Type B pancreatic cell (in vitro differentiated cells): ENCODE data around the gene MSGN1. TPM values are rescaled to one million over a fixed set of nuclear protein-coding genes. Genes with fewer than 3 reads are reported as not detected.

Experiments used
- DNase-seq: peaks from one replicate; pipeline ENCODE4 v3.0.0; 2021; ENCODE audit warnings: mixed read lengths; ENCODE audit not compliant: unreplicated experiment; ENCODE audit errors: extremely low spot score
- H3K27ac Mint-ChIP-seq: 2 replicates; pipeline ENCODE4 v1.8.0; 2021; ENCODE audit warnings: mild to moderate bottlenecking, mixed read lengths
- H3K27me3 Mint-ChIP-seq: 2 replicates; pipeline ENCODE4 v1.8.0; 2021; ENCODE audit warnings: mixed read lengths
- H3K36me3 Mint-ChIP-seq: 2 replicates; pipeline ENCODE4 v1.8.0; 2021; ENCODE audit warnings: mixed read lengths
- H3K4me1 Mint-ChIP-seq: one replicate; pipeline ENCODE4 v1.8.0; 2021; ENCODE audit warnings: mixed read lengths; ENCODE audit not compliant: unreplicated experiment
- H3K4me3 Mint-ChIP-seq: 2 replicates; pipeline ENCODE4 v1.8.0; 2021; ENCODE audit warnings: mild to moderate bottlenecking, mixed read lengths
- H3K9me3 Mint-ChIP-seq: 2 replicates; pipeline ENCODE4 v1.8.0; 2021; ENCODE audit warnings: mixed read lengths
- CTCF ChIP-seq: fragments of 200-600 bp; sonication (generic); conservative IDR thresholded peaks from 2 replicates; pipeline ENCODE4 v1.5.0; 2021; ENCODE audit warnings: antibody characterized with exemption, mild to moderate bottlenecking
- total RNA-seq: library from RNA; stranded (reverse); gene quantifications from 2 replicates; pipeline ENCODE4 v1.2.1, GENCODE V29; 2021; ENCODE audit warnings: low replicate concordance

The MSGN1 gene
- total RNA-seq, 1 donor from 2014 or later, result not detected

DNA sequence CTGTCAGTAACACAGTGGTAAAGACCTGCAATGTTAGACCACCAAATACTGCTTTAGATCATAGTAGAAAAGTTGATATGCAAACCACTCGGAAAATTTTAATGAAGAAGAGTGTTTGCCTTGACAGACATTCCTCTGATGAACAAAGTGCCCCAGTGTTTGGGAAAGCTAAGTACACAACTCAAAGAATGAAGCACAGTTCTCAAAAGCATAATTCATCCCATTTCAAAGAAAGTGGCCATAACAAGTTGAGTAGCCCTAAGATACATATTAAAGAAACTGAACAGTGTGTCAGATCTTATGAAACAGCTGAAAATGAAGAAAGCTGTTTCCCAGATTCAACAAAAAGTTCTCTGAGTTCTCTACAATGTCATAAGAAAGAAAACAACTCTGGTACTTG is 34.8 kb upstream of the MSGN1 start:
- H3K36me3 Mint-ChIP-seq, result peaks cover 19% of the 10 kb centered on the region
- H3K4me3 Mint-ChIP-seq, result no peak overlapping the region
- no peaks in the 10 kb centered on the region for H3K9me3 Mint-ChIP-seq
- no peaks in the 10 kb centered on the region for H3K27me3 Mint-ChIP-seq
- DNase-seq, result no peak
- H3K27ac Mint-ChIP-seq, result no peak overlapping the region
- TF ChIP-seq CTCF, result no peak
- no peaks in the 10 kb centered on the region for H3K4me1 Mint-ChIP-seq

GRCh38 chr2:17786727-17787126 is 29.5 kb upstream of the MSGN1 start:
- no peaks in the 10 kb centered on the region for H3K9me3 Mint-ChIP-seq
- no peak overlapping the region for H3K4me3 Mint-ChIP-seq
- H3K27me3 Mint-ChIP-seq, result peaks cover 12% of the 10 kb centered on the region
- H3K27ac Mint-ChIP-seq, result no peak overlapping the region
- H3K4me1 Mint-ChIP-seq, result peaks cover 7% of the 10 kb centered on the region
- peaks cover 13% of the 10 kb centered on the region for H3K36me3 Mint-ChIP-seq
- TF ChIP-seq CTCF, result no peak
- DNase-seq, result no peak

GRCh38 chr2:17788773-17789172 is 27.5 kb upstream of the MSGN1 start:
- H3K27me3 Mint-ChIP-seq, result peaks cover 23% of the 10 kb centered on the region
- no peak for DNase-seq
- H3K4me1 Mint-ChIP-seq, result peaks cover 17% of the 10 kb centered on the region
- no peak overlapping the region for H3K27ac Mint-ChIP-seq
- peaks cover 8% of the 10 kb centered on the region for H3K36me3 Mint-ChIP-seq
- no peak overlapping the region for H3K4me3 Mint-ChIP-seq
- H3K9me3 Mint-ChIP-seq, result no peaks in the 10 kb centered on the region
- TF ChIP-seq CTCF, result no peak

- H3K4me3 Mint-ChIP-seq, result no peak overlapping the region
- H3K27me3 Mint-ChIP-seq, result peaks cover 28% of the 10 kb centered on the region
- no peaks in the 10 kb centered on the region for H3K36me3 Mint-ChIP-seq
- H3K27ac Mint-ChIP-seq, result no peak overlapping the region
- peaks cover 19% of the 10 kb centered on the region for H3K4me1 Mint-ChIP-seq
- DNase-seq, result no peak
- no peaks in the 10 kb centered on the region for H3K9me3 Mint-ChIP-seq
- no peak for TF ChIP-seq CTCF
Measured at GRCh38 chr2:17790536-17790935, 25.7 kb upstream of the MSGN1 start.

DNA sequence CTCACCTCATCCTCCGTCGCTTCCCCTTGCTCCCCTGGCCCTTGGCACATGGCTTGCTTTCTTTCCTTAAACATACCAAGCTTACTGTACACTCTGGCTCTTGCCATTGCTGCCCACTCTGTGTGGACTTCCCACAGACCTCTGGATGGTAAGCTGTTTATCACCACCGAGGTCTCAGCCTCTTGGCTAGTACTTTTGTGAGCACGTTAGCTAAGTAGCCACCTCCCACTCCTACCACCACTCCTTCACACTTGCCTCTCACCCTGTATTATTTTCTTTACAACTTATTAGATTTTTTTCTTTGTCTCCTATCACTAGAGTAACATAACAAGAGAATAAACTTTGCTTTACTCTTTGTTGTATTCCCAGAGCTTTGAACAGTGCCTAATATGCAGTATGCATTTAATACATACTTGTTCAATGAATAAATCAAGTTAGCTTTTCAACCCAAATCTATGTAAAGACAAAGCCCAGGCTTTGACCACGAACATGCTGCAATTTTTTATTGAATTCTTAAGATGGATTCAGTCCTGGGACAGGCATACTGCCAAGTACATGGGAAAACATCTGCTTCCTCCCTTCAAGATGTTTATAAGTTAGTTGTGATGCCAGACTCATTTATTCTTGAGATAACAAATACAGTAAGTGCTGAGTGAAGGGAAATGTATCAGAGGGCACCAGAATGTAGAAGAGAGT is 25.0 kb upstream of the MSGN1 start:
- Mint-ChIP-seq H3K9me3 (no peaks in the 10 kb centered on the region), H3K27me3 (peaks cover 29% of the 10 kb centered on the region), H3K36me3 (no peaks in the 10 kb centered on the region), H3K27ac (no peak overlapping the region), H3K4me1 (peaks cover 19% of the 10 kb centered on the region), H3K4me3 (no peak overlapping the region)
- no peak for DNase-seq
- no peak for TF ChIP-seq CTCF

DNA sequence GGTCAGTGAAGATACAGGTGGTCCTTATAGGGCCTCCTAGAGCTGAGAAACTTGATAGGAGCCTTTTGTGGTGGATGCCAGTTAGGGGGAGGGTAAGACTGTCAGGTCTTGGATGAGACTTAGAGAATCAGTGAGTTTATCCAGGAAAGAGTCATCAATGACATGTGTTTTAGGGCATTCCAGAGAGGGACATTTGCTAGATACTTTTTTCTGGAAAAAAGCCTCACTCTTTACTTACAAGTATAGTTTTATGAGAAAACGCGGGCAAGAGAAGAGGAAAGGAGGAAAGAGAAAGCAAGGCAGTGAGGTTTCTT is 24.5 kb upstream of the MSGN1 start:
- Mint-ChIP-seq H3K27me3 (peaks cover 29% of the 10 kb centered on the region), H3K27ac (no peak overlapping the region)

More for the DNA sequence above, 24.5 kb upstream of the MSGN1 start:
- H3K4me1 Mint-ChIP-seq, result peaks cover 19% of the 10 kb centered on the region
- no peak overlapping the region for H3K4me3 Mint-ChIP-seq
- no peaks in the 10 kb centered on the region for H3K9me3 Mint-ChIP-seq
- no peaks in the 10 kb centered on the region for H3K36me3 Mint-ChIP-seq
- TF ChIP-seq CTCF, result no peak
- no peak for DNase-seq
